ENCODE results near the gene MYZAP.

The MYZAP gene

DNA sequence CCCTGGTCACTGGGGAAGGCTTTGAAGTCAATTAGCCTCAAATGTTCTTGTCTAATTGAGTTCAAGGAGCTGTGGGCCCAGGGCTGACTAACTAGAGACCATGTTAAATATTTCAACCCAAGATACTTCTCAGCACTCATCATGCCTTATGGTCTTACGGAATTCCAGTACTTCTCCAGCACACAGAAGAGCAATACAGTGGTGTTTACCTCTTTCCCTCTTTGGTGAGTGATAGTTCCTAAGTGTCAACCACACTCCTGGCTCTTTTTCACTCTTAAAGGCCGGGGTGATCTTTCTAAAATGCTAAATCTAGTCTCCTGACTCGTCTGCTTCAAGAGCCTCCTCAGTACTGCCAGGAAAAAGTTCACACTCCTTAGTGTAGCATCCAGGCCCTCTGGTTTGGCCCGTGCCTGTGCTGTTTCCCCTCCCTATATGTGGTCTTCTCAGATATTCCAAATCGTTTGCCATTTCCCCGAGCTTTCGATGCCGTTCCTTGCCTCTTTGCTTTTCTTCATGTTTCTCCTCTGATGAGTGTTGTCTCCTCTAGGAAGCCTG, 4.7 kb downstream of the MYZAP start:
- no peak for DNase-seq (ENCODE audit: insufficient read length, low spot score)
- TF ChIP-seq POLR2A (IDR thresholded peaks at IDR 0.05; ENCODE audit: low read depth, low read length) (no peak), POU2F2 (IDR thresholded peaks at IDR 0.05; ENCODE audit: low read depth, low read length) (no peak), PAX5 (IDR thresholded peaks at IDR 0.05; ENCODE audit: insufficient read depth, low read length, severe bottlenecking) (no peak), SPI1 (IDR thresholded peaks at IDR 0.05; ENCODE audit: low read depth, low read length) (no peak), TAF1 (IDR thresholded peaks at IDR 0.05; ENCODE audit: low read depth, low read length) (no peak), POLR2AphosphoS5 (IDR thresholded peaks at IDR 0.05; ENCODE audit: low read depth, low read length) (no peak)
- FAIRE-seq, result no peak

DNA sequence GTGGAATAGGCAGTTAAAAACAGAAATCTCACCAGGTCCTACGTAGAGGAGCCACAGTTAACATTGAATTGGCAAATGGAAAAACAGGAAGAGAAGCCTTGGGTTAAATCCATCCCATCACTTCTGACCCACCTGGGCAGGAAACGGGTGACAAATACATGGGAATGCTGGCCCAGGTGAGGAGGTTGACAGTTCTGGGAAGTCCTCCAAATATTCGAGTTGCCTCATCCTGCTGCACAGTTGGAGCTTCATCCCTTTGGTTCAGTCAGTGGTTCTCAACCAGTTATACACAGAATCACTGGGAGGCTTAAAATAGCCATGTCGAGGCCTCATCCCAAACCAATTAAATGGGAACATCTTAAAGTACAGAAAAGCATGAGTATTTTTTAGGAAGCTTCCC, 5.3 kb downstream of the MYZAP start:
- TF ChIP-seq TAF1 (IDR thresholded peaks at IDR 0.05; ENCODE audit: low read depth, low read length), result no peak
- FAIRE-seq, result no peak
- DNase-seq (ENCODE audit: insufficient read length, low spot score), result no peak

DNA sequence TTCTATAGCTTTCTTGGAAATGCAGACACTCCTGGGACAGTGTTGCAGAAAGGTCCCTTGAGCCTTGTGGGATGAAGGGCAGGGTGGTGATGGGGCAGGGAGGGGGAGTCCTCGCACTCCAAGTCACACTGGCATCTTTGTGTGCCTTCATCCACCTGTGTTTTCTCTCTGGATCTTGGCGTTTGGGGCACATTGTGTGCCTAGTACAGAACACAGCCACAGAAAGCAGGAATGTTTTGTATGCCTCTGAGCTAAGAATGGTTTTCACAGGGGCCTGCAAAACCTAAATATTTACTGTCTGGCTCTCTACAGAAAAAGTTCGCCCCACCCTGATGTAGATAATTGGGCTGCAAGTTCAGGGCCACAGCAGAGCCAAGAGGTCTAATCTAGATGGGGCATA, 5.7 kb downstream of the MYZAP start:
- DNase-seq (ENCODE audit: insufficient read length, low spot score) (no peak), FAIRE-seq (no peak)
- no peak for TF ChIP-seq TAF1 (IDR thresholded peaks at IDR 0.05; ENCODE audit: low read depth, low read length)
- TF ChIP-seq POU2F2 (IDR thresholded peaks at IDR 0.05; ENCODE audit: low read depth, low read length), result no peak
- no peak for TF ChIP-seq POLR2AphosphoS5 (IDR thresholded peaks at IDR 0.05; ENCODE audit: low read depth, low read length)
- TF ChIP-seq SPI1 (IDR thresholded peaks at IDR 0.05; ENCODE audit: low read depth, low read length), result no peak
- no peak for TF ChIP-seq POLR2A (IDR thresholded peaks at IDR 0.05; ENCODE audit: low read depth, low read length)
- TF ChIP-seq PAX5 (IDR thresholded peaks at IDR 0.05; ENCODE audit: insufficient read depth, low read length, severe bottlenecking), result no peak

DNA sequence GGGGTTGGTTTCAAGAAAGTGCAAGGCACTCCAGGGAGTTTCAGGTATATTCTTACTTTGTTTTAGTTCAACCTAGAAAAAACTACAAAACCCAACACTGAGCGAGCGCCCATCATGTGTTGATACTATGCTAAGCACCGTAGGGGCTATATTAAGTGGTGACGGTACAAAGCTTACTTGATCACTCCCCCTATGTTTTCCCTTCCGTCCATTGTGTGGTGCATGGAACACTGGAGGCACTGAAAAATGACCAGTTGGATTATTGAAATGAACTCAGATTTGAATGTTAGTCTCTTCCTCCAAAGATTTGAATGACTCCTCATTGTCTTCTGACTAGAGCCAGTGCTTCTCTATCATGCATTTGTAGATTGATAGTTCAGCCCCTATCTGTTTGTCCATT, 6.6 kb downstream of the MYZAP start:
- no peak for FAIRE-seq
- TF ChIP-seq POU2F2 (IDR thresholded peaks at IDR 0.05; ENCODE audit: low read depth, low read length) (no peak), PAX5 (IDR thresholded peaks at IDR 0.05; ENCODE audit: insufficient read depth, low read length, severe bottlenecking) (no peak), POLR2AphosphoS5 (IDR thresholded peaks at IDR 0.05; ENCODE audit: low read depth, low read length) (no peak), POLR2A (IDR thresholded peaks at IDR 0.05; ENCODE audit: low read depth, low read length) (no peak), SPI1 (IDR thresholded peaks at IDR 0.05; ENCODE audit: low read depth, low read length) (no peak), TAF1 (IDR thresholded peaks at IDR 0.05; ENCODE audit: low read depth, low read length) (no peak)
- no peak for DNase-seq (ENCODE audit: insufficient read length, low spot score)

DNA sequence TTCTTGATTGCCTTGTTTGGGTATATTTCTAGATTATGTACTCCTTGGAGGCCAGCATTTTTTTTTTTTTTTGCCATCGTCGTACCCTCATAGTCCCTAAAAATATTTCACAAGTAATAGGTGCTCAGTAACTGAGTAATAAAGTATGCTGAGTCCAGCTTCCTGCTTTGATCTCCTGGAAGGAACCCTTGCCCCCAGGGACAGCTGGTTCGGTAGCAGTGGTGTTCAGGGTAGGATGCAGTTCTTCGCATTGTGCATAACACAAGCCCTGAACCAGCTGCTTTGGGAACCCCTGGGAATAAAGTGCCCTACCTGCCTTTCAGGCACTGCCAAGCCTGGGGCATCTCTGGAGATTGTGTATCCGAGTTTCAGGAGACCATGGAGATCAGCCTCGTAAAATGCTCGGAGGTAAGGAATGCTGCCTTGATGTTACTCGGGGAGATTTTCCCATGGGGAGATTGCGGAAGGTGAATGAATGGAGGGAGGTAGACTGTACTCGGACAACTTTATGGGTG, 7.6 kb downstream of the MYZAP start:
- no peak for TF ChIP-seq POU2F2 (IDR thresholded peaks at IDR 0.05; ENCODE audit: low read depth, low read length)
- no peak for TF ChIP-seq POLR2A (IDR thresholded peaks at IDR 0.05; ENCODE audit: low read depth, low read length)
- no peak for TF ChIP-seq POLR2AphosphoS5 (IDR thresholded peaks at IDR 0.05; ENCODE audit: low read depth, low read length)
- no peak for TF ChIP-seq TAF1 (IDR thresholded peaks at IDR 0.05; ENCODE audit: low read depth, low read length)
- TF ChIP-seq SPI1 (IDR thresholded peaks at IDR 0.05; ENCODE audit: low read depth, low read length), result no peak
- no peak for TF ChIP-seq PAX5 (IDR thresholded peaks at IDR 0.05; ENCODE audit: insufficient read depth, low read length, severe bottlenecking)
- no peak for FAIRE-seq

DNA sequence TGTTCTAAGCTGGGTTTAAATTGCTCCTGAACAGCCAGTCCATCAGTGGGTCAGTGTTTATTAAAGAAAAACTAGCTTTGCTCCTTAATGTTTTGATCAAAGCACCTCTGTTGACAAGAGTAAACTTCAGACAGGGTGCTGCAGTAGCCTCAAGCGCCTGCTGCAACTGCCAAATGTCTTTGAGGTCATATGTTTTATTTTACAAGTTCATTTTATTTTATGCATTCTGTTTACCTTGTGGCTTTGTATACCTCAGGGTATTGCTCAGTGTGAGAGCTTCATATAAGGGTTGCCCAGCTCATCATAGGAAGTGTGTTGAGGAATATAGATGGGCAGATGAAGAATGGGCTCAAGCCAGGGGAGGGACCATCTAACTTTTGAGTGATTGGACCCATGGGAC, 8.5 kb downstream of the MYZAP start:
- FAIRE-seq (no peak), DNase-seq (ENCODE audit: insufficient read length, low spot score) (no peak)
- TF ChIP-seq SPI1 (IDR thresholded peaks at IDR 0.05; ENCODE audit: low read depth, low read length), result no peak
- TF ChIP-seq POLR2A (IDR thresholded peaks at IDR 0.05; ENCODE audit: low read depth, low read length), result no peak
- no peak for TF ChIP-seq POLR2AphosphoS5 (IDR thresholded peaks at IDR 0.05; ENCODE audit: low read depth, low read length)
- TF ChIP-seq POU2F2 (IDR thresholded peaks at IDR 0.05; ENCODE audit: low read depth, low read length), result no peak
- no peak for TF ChIP-seq PAX5 (IDR thresholded peaks at IDR 0.05; ENCODE audit: insufficient read depth, low read length, severe bottlenecking)
- no peak for TF ChIP-seq TAF1 (IDR thresholded peaks at IDR 0.05; ENCODE audit: low read depth, low read length)

More for the DNA sequence above, 7.6 kb downstream of the MYZAP start:
- DNase-seq (ENCODE audit: insufficient read length, low spot score), result no peak

DNA sequence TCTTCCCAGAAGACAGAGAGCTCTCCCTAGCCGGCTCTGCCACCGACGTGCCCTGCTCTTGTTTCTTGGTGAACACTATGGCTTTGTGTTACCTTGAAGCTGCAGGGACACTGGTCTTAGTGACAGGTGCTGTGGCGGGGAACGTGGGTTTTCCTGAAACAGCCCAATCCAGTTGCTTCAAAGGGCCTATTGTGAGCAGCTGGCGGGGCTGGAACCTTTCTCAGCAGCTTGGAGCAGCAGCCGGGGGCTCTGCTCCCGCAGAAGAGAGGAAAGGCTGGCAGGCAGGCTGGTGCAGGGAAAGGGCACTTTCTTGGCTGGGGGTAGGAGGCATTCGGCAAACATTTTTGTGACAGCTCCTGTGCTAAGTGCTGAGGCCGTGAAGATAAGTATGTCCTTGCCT, 12.8 kb downstream of the MYZAP start:
- DNase-seq (ENCODE audit: insufficient read length, low spot score), result no peak
- no peak for FAIRE-seq
- TF ChIP-seq PAX5 (IDR thresholded peaks at IDR 0.05; ENCODE audit: insufficient read depth, low read length, severe bottlenecking), result no peak
- no peak for TF ChIP-seq SPI1 (IDR thresholded peaks at IDR 0.05; ENCODE audit: low read depth, low read length)
- TF ChIP-seq POLR2A (IDR thresholded peaks at IDR 0.05; ENCODE audit: low read depth, low read length), result no peak
- TF ChIP-seq TAF1 (IDR thresholded peaks at IDR 0.05; ENCODE audit: low read depth, low read length), result no peak
- no peak for TF ChIP-seq POU2F2 (IDR thresholded peaks at IDR 0.05; ENCODE audit: low read depth, low read length)
- no peak for TF ChIP-seq POLR2AphosphoS5 (IDR thresholded peaks at IDR 0.05; ENCODE audit: low read depth, low read length)

DNA sequence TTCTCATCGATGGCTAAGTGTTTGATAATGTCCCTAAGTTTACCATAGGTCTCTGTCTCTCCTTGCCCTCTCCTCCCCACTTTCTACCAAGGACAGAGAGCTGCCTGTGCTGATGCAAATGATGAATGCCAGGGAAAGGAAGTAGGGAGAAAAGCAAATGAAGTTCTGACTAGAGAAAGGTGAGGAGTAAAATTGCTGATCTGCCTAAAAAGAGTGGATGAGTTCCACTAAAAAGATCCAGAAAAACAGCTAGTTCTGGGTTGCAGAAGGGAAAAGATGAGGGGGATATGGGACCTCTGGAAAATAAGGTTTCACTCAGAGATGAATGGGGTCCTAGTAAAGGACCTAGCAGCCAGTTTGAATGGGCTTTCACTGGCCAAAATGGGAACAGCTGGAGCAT, 13.8 kb downstream of the MYZAP start:
- TF ChIP-seq PAX5 (IDR thresholded peaks at IDR 0.05; ENCODE audit: insufficient read depth, low read length, severe bottlenecking) (no peak), POLR2AphosphoS5 (IDR thresholded peaks at IDR 0.05; ENCODE audit: low read depth, low read length) (no peak), SPI1 (IDR thresholded peaks at IDR 0.05; ENCODE audit: low read depth, low read length) (no peak), POU2F2 (IDR thresholded peaks at IDR 0.05; ENCODE audit: low read depth, low read length) (no peak), POLR2A (IDR thresholded peaks at IDR 0.05; ENCODE audit: low read depth, low read length) (no peak), TAF1 (IDR thresholded peaks at IDR 0.05; ENCODE audit: low read depth, low read length) (no peak)
- DNase-seq (ENCODE audit: insufficient read length, low spot score) (no peak), FAIRE-seq (no peak)

DNA sequence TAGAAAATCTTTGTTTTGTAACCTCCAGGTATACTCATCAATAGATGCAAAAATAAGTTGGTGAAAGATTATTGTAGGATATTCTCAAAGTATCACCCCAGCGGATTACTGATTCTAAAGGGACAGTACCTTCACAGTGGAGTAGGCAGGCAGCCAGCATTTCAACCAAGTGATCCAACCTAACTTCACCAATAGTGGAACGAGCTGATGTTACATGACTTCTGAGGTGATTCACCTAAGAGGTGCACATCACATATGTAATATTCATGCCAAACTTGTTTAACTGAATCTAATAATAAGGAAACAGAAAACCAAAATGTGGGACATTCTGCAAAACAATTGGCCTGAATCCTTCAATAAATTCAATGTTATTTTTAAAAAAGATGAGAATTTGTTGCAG, 14.3 kb downstream of the MYZAP start:
- DNase-seq (ENCODE audit: insufficient read length, low spot score), result no peak

DNA sequence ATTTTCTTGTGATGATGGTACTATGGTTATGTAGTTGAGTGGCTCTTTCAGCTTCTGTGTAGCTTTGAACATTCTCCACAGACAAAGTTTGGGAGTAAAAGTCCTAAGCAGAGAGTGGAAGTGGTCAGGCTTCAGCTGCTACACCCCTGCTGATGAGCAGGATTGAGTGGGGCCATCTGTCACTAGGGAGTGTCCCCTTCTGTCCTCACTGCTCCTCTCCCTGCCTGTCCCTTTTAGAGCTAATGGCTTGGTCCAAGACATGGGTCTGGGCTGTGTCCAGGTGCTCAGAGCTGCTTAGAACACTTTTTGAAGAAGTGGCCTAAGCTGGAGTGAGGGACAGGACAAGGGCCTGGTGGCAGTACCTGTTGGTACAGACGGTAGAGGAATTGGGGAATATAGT, 15.1 kb downstream of the MYZAP start:
- DNase-seq (ENCODE audit: insufficient read length, low spot score), result no peak
- TF ChIP-seq POLR2A (IDR thresholded peaks at IDR 0.05; ENCODE audit: low read depth, low read length), result no peak
- no peak for FAIRE-seq

More for the DNA sequence above, 14.3 kb downstream of the MYZAP start:
- TF ChIP-seq POLR2A (IDR thresholded peaks at IDR 0.05; ENCODE audit: low read depth, low read length) (no peak), POLR2AphosphoS5 (IDR thresholded peaks at IDR 0.05; ENCODE audit: low read depth, low read length) (no peak), POU2F2 (IDR thresholded peaks at IDR 0.05; ENCODE audit: low read depth, low read length) (no peak), TAF1 (IDR thresholded peaks at IDR 0.05; ENCODE audit: low read depth, low read length) (no peak), PAX5 (IDR thresholded peaks at IDR 0.05; ENCODE audit: insufficient read depth, low read length, severe bottlenecking) (no peak)
- FAIRE-seq, result no peak

All from GM12891 (cell line).